GM19238 (cell line): ENCODE measurements around the gene HGS.

Source experiments
- DNase-seq: peaks from one replicate; pipeline ENCODE4 v3.0.0; 2011; ENCODE audit warnings: low spot score; ENCODE audit not compliant: insufficient read length

Gene HGS, protein sequence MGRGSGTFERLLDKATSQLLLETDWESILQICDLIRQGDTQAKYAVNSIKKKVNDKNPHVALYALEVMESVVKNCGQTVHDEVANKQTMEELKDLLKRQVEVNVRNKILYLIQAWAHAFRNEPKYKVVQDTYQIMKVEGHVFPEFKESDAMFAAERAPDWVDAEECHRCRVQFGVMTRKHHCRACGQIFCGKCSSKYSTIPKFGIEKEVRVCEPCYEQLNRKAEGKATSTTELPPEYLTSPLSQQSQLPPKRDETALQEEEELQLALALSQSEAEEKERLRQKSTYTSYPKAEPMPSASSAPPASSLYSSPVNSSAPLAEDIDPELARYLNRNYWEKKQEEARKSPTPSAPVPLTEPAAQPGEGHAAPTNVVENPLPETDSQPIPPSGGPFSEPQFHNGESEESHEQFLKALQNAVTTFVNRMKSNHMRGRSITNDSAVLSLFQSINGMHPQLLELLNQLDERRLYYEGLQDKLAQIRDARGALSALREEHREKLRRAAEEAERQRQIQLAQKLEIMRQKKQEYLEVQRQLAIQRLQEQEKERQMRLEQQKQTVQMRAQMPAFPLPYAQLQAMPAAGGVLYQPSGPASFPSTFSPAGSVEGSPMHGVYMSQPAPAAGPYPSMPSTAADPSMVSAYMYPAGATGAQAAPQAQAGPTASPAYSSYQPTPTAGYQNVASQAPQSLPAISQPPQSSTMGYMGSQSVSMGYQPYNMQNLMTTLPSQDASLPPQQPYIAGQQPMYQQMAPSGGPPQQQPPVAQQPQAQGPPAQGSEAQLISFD

DNA sequence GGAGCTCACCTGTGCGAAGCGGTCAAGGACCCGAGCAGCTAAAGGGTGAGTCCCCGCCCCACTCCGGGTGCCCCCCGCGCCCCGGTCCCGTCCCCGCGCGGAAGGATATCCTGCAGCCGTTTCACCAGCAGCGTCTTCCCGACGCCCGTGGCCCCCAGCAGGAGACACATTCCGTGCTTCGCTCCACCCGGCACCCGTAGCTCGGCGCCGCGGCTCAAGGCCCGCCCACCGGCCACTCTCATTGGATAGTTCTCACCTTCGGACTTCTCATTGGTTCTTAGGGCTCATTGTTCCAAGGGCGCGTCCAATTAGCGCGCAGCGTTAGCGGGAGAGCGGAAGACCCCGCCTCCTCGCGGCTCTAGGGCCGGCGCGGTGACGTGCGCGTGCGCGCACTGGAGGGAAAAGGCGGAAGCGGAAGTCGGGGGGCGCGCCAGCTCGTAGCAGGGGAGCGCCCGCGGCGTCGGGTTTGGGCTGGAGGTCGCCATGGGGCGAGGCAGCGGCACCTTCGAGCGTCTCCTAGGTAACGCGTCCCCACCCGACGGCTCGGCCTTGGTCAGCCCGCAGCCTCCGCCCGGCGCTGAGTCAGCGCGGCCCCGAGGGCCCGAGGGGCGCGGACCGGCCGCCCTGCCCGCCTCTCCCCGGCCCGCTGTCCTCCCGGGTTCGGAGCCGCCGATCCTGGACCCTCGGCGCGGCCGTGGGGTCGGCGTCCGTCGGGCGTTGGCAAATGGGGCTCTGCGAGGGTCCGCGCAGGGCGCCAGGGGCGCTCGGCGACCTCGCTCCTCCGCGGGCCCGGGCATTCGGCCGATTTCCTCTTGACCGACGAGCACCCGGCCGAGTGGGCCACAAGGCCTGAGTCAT lies at the start of gene HGS, which contains the start of gene ARL16:
Gene HGS, plus strand, starts transcription at position 428 of the 858 bp plus-strand sequence. Its CDS starts 56 bp downstream, at position 484.
Gene ARL16, minus strand, starts transcription at position 214 of the 858 bp plus-strand sequence. Its CDS starts 44 bp downstream, at position 170.
- DNase-seq = peak; percentile 100

DNA sequence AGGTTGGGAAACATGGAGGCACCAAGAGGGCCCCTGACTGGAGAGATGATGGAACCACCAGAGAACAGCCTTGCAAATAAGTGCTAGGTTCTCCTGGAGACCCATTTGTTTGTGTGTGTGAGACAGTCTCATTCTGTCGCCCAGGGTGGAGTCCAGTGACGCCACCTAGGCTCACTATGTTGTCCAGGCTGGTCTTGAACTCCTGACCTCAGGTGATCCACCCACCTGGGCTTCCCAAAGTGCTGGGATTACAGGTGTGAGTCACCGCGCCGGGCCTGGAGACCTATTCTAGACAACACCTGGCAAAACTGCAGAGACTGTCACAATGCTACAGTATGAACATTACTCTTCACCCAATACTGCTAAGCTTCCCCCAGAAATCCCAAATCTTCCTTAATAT lies 48.4 kb upstream of the HGS start:
- no peak for DNase-seq

DNA sequence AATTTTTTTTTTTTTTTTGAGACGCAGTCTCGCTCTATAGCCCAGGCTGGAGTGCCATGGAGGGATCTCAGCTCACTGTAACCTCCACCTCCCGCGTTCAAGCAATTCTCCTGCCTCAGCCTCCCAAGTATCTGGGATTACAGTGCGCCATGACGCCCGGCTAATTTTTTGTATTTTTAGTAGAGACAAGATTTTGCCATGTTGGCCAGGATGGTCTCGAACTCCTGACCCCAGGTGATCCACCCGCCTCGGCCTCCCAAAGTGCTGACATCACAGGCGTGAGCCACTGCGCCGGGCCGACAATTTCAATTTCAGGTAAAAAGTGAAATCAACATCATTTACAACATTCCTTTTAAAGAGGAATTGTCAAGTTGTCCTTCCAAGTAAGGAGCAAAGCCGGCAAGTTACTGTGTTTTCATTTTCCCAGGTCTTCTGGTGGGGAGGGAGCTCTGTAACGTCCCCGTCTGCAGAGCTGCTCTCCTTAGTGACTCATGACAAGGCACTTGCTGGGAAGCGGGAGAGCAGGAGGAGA lies 47.8 kb upstream of the HGS start:
- DNase-seq = no peak

DNA sequence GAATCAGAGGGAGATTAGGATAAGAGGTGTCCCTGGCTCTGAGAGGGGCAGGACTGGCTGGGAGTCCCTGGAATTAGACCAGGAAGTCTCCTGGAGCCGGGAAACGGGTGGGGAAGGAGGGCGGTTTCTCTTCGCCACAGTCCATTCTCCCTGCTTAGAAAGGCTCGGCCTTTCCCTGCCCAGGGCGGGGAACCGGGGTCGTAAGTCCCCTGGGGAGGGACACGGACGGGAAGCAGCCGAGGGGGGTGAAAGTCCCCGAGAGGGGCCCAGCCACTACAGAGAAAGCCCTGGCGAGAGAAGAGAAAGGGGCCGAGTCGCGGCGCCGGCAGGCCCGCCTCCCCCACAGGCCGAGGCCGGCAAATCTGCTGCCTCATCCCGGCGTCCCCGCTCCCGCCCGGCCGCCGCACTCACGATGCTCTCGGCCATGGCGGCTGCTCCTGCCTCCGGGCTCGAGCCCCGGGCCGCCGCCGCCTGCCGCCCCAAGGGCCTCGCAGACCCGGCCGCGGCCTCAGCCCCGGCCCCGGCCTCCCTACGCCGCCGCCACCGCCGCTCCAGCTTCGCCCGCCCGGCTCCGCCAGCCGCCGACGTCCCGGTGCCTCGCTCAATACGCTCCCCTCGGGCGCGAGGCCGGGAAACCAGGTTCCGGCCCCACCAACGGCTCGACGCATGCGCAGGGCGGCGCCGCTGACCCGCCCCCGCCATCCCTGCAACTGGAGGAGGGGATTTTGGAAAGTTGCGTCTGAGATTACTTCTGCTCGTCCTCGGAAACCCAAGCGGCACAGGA lies 47.1 kb upstream of the HGS start, which contains the start of the genes NPLOC4 and TSPAN10:
Gene NPLOC4, minus strand, starts transcription at position 608 of the 784 bp plus-strand sequence. Its CDS starts 182 bp downstream, at position 426.
Gene TSPAN10, plus strand, starts transcription at position 692 of the 784 bp plus-strand sequence. CDS start 5,217 bp downstream, outside the sequence.
- peak; percentile 93 for DNase-seq

DNA sequence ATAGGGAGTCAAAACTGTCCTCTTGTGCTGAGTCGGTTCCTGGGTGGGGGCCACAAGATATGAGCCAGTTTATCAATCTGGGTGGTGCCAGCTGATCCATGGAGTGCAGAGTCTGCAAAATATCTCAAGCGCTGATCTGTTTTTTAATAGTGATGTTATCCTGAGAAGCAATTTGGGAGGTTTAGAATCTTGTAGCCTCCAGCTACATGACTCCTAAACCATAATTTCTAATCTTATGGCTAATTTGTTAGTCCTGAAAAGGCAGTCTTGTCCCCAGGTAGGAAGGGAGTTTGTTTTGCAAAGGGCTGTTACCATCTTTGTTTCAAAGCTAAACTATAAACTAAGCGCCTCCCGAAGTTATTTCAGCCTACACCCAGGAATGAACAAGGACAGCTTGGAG lies 45.1 kb upstream of the HGS start:
- no peak for DNase-seq

DNA sequence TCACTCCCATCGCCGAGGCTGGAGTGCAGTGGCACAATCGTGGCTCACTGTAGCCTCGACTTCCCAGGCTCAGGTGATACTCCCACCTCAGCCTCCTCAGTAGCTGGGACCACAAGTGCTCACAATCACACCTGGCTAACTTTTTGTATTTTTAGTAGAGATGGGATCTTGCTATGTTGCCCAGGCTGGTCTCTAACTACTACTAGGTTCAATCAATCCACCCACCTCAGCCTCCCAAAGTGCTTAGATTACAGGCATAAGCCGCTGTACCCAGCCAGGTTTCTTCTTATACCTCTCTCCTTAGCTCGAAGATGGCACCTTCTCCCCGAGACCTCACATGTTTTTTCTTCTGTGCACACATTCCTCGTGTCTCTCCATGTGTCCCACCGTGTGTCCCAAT lies 43.8 kb upstream of the HGS start:
- no peak for DNase-seq

DNA sequence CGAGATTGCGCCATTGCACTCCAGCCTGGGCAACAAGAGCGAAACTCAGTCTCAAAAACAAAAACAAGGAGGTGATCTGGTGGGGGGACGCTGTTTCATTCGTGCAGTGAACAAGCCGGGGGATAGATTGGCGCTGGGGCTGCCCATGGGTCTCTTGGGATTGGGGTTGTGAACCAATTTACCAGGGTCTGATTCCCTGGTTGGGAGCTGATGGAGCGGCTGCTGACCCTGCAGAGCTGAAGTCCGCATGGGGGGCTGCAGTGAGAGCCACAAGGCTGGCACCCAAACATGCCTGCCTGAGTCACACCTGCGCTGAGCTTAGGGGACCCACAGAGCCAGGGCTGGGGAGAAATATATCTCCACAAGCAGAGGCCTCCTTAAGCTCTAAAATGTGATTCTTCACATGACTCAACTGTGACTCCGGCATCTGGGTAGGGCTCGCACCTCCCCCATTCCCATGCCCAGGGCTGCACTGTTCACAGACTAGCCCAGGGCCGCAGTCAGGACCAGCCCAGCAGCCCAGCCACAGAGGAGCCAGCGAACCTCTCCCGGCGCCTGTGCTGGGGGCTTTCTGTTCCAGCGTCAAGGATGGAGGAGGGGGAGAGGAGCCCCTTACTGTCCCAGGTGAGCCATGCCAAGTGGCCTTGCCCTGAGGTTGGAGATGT lies 41.9 kb upstream of the HGS start:
- DNase-seq = no peak

DNA sequence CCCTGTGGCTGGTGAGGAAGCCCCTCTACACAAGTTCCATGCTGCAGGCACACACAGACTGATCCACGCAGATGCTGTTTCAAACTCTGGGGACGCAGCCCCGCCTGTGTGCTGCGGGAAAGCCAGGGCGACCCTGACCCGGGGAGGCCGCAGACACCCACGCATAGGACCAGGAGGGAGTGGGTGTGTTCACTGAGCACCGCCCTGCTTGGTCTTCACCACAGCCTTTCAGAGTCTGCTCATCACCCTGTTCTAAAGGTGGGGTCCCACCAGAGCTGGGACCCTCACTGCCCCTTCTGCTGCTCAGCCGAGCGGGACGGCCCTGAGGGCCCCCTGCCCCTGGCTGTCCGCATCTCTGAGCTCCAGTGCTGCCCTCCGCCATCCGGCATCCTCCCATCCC lies 39.3 kb upstream of the HGS start:
- no peak for DNase-seq

DNA sequence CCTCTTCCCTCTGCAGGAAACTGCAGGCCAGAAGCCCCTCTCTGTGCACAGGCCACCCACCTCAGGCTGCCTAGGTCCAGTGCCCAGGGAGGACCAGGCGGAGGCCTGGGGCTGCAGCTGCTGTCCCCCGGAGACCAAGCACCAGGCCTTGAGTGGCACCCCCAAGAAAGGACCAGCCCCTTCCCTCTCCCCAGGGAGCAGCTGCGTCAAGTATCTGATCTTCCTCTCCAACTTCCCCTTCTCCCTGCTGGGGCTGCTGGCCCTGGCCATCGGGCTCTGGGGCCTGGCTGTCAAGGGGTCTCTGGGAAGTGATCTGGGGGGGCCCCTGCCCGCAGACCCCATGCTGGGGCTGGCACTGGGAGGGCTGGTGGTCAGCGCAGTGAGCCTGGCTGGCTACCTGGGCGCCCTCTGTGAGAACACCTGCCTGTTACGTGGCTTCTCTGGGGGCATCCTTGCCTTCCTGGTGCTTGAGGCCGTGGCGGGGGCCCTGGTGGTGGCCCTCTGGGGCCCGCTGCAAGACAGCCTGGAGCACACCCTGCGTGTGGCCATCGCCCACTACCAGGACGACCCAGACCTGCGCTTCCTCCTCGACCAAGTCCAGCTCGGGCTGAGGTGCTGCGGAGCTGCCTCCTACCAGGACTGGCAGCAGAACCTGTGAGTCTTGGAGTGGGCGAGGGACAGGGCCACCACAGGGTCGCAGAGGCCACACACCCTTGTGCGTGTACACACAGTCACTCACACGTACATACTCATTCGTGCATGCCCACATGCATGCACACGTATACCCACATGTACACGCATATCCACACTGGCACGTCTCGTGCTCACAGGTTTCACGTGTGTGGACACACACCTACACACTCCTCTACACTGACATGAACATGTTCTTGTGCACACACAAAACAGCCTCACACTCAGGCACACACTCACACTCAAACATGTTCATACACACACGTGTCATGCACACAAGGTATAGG lies 38.5 kb upstream of the HGS start:
- no peak for DNase-seq

DNA sequence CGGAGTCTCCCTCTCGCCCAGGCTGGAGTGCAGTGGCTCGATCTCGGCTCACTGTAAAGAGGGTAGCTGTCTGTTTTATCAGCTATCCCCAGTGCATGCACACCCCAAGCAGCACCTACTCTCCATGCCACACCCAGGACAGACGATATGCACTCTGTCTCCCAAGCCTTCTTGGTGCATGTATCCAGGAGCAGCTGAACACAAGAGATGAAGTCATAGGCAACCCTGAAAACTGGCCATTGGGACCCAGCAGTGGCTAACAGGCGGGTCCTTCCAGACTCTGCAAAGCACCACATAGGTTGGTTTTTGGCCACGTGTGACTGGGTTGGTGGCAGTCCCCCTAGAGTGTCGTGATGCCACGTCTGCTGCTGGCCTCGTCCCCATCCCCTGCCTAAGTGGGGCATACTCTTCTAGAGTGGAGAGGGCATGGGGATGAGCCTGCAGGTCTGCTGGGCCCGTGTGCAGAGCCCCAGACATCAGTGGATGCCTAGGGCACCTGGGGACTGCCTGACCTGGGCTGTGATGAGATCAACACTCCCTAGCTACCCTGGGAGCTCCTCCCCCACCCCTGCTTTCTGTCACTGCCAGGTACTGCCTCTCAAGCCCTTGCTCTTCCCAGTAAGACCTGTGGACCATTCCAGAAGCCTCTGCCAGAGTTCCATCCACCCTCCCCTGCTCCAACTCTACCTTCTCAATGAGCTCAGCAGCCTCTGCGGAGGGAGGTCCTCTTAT lies 36.8 kb upstream of the HGS start:
- DNase-seq = no peak

DNA sequence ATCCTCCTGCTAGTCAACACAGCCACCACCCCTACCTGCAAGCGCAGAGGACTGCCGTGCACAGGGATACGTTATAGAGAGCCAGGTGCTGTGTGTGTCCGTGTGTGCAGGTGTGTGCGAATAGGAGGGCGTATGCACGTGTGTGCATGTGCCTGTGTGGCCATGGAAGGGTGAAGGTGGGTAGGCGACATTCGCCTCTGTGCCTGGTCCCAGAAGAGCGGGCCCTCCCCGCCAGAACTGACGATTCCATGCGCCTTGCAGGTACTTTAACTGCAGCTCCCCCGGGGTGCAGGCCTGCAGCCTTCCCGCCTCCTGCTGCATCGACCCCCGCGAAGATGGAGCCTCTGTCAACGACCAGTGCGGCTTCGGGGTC lies 36.2 kb upstream of the HGS start:
- no peak for DNase-seq

DNA sequence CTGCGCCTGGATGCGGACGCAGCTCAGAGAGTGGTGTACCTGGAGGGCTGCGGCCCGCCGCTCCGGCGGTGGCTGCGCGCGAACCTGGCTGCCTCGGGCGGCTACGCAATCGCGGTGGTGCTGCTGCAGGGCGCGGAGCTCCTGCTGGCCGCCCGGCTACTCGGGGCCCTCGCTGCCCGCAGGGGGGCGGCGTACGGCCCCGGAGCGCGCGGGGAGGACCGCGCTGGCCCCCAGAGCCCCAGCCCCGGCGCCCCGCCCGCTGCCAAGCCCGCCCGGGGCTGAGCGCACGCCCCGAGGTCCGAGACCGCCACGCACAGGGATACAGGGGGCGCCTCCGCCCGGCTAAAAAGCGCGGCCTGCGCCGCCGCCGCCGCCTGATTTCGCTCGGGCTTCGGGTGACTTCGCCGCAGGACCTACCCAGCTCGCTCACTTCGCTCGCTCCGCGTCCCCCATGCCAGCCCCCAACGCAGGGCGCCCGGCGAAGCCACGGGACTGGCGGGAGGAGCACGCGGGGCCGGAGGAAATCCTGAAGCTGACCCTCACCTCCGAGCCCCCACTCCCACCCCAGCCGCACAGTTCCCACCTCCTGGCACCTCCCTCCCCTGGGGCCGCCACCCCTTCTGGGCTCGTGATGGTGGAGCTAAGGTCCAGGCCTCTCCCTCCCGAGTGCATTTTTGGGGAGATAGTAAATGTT lies 35.7 kb upstream of the HGS start:
- no peak for DNase-seq

DNA sequence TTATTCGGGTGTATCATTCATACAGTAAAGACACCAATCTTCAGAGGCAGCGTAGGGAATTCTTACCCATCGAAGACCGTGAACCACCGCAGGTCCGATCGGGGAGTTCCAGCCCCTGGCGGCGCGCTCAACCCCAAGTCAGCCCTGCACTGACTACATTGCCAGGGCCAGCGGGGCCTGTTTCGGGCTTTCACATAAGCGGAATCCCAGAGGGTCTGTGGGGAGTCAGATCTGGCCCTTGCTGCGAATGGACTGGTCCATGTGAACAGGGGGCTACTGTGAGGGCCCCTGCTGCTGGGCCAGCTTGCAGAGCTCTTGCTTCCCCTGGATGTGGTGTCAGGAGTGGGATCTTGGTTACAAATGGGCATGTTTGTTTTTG lies 35.1 kb upstream of the HGS start:
- DNase-seq = no peak

DNA sequence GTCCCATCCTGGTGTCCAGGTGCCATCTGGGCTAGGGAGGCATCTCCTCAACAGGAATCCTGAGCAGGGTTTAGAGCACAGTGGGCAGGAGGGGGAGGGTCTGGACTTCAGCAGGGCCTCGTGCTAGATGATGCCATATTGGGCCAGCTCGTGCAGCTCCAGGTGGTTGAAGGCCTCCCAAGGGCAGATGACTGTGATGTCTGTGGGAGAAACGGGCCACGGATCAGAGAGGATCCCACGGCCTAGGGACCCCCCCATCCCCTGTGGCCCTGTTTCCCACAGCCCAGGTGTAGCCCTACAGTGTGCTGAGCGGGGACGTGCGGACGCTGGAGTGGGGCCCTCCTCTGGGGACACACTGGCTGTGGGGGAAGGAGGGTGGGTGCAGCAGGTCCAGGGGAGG lies 32.9 kb upstream of the HGS start:
- DNase-seq = no peak

DNA sequence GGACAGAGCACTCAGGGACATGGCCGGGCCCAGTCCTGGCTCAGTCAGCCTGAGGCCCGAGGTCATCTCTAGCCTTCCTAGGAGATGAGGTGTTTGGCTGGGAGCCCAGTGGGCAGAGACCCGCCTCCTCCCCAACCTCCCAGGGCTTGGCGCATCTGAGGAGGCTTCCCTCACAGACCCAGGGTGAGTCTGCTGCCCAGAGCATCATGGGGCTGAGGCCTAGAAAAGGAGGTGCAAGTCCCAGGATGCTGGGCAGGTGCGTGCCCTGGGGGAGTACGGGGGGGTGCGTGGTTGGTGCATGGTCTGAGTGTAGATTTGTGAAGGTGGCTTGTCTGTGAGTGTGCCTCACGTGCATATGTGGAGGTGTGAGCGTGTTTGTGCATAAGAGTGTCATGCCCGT lies 32.1 kb upstream of the HGS start:
- DNase-seq = no peak

DNA sequence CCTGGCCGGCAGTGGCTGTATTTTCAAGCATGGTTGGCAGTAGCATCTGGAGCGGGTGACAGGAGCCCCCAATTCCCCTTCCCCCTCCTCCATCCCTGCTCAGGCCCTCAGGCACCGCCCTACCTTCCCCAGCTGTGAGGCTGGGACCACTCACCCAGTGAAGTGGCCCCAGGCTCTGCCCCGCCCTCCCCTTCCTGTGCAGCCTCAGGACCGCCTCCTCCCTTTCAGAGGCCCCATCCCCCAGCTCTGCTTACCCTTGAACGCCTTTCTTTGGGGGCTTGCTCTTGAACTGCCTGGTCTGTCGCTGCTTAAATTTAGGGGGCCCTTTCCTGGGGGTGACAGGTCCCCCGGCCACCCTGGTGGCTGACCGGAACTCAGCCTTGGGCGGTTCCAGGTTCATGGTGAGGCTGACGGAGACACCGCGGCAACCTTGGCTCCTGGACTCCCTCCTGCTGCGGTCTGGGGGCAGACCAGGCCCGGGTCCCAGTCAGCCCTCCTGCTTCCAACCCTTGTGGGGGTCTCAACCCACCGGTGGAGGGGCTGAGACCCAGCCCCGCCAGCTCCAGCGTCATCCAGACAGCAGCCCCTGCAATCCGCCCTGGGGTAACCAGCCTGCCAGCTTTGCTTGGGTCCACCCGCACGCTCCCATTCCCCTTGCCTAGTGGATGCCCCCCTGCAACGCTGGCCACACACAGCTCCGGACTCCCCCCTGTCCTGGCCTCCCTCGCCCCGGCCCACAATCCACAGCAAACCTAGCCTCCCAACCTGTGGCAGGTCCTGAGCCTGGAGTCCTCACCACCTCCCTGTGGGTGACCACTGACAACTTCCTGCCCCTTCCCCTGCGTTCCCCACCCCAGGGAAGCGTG lies 30.7 kb upstream of the HGS start:
- DNase-seq = peak; percentile 65
